K562 (cell line): Measurements from ENCODE around the gene CCT5. TPM values are rescaled to one million over a fixed set of nuclear protein-coding genes. Genes with fewer than 3 reads are reported as not detected.

Experiments used
- ERF ChIP-seq: fragments of 450-650 bp; formaldehyde crosslinking; IDR thresholded peaks from 2 replicates; pipeline ENCODE4 v1.4.0; 2020; ENCODE audit warnings: mild to moderate bottlenecking, mixed read lengths
- HBP1 ChIP-seq: fragments of 450-650 bp; formaldehyde crosslinking; IDR thresholded peaks from 2 replicates; pipeline ENCODE4 v1.4.0; 2022; ENCODE audit warnings: missing genetic modification characterization
- HMBOX1 ChIP-seq: sonication (generic); IDR thresholded peaks from 2 replicates; pipeline ENCODE4 v1.6.1; 2016
- ILF3 ChIP-seq: fragments of 450-650 bp; IDR thresholded peaks from 2 replicates; pipeline ENCODE4 v1.6.1; 2018; ENCODE audit warnings: antibody characterized with exemption, mild to moderate bottlenecking, moderate library complexity, borderline replicate concordance
- MCM7 ChIP-seq, 2 experiments: fragments of 450-650 bp; IDR thresholded peaks; 2 replicates each; pipeline ENCODE4 v1.6.1; 2016 to 2018
- NR2F6 ChIP-seq: fragments of 450-650 bp; formaldehyde crosslinking; IDR thresholded peaks from 2 replicates; pipeline ENCODE4 v1.4.0; 2020; ENCODE audit warnings: mild to moderate bottlenecking
- NUFIP1 ChIP-seq: fragments of 450-650 bp; IDR thresholded peaks from 2 replicates; pipeline ENCODE4 v1.6.1; 2018; ENCODE audit not compliant: partially characterized antibody
- POLR2AphosphoS2 ChIP-seq: IDR thresholded peaks from 2 replicates; pipeline ENCODE4 v1.6.1; 2012; ENCODE audit warnings: low read length, improper control_type of control experiment
- POLR2B ChIP-seq: fragments of 450-650 bp; IDR thresholded peaks from 2 replicates; pipeline ENCODE4 v1.6.1; 2018; ENCODE audit warnings: low read depth; ENCODE audit not compliant: partially characterized antibody
- POLR2G ChIP-seq: fragments of 200-400 bp; formaldehyde crosslinking; IDR thresholded peaks from 2 replicates; pipeline ENCODE4 v1.6.1; 2017; ENCODE audit warnings: low read depth, mild to moderate bottlenecking, antibody characterized with exemption, low read length, moderate library complexity
- RBM14 ChIP-seq: fragments of 200-400 bp; formaldehyde crosslinking; IDR thresholded peaks from 2 replicates; pipeline ENCODE4 v1.6.1; 2018; ENCODE audit warnings: low read depth, mild to moderate bottlenecking, low read length, moderate library complexity, borderline replicate concordance; ENCODE audit not compliant: insufficient read depth
- RBM17 ChIP-seq: fragments of 200-400 bp; formaldehyde crosslinking; IDR thresholded peaks from 2 replicates; pipeline ENCODE4 v1.6.1; 2017; ENCODE audit warnings: low read depth, mild to moderate bottlenecking, low read length, borderline replicate concordance
- SMAD1 ChIP-seq: fragments of 150-350 bp; IDR thresholded peaks from 2 replicates; pipeline ENCODE4 v1.6.1; 2014; ENCODE audit warnings: low read length, low read depth; ENCODE audit not compliant: partially characterized antibody
- TAF7 ChIP-seq: fragments of 450-650 bp; IDR thresholded peaks from 2 replicates; pipeline ENCODE4 v1.6.1; 2016; ENCODE audit warnings: missing genetic modification characterization, missing compliant biosample characterization
- TEAD4 ChIP-seq, 2 experiments: sonication (generic) in 1 of 2; formaldehyde crosslinking in 1 of 2; IDR thresholded peaks; 2 replicates each; pipeline versions ENCODE4 v1.6.1 to v1.8.0; 2012 to 2022; ENCODE audit warnings: borderline replicate concordance in 1 of 2, inconsistent platforms in 1 of 2, low read length in 1 of 2, mild to moderate bottlenecking in 1 of 2, missing genetic modification reagents in 1 of 2
- ZNF41 ChIP-seq: fragments of 250-450 bp; sonication (Bioruptor Pico); conservative IDR thresholded peaks from 2 replicates; pipeline ENCODE4 v1.4.0; 2020; ENCODE audit warnings: mild to moderate bottlenecking
- polyA plus RNA-seq, 8 experiments: library from polyadenylated mRNA; depleted of rRNA in 4 of 8; stranded (reverse) in 5 of 8; unstranded in 3 of 8; fragments of >200 nt; fragmentation: Nextera tagmentation in 2 of 8; fragmentation: Illumina TruSeq in 1 of 8; extraction: Ambion mirVana in 2 of 8; extraction: Trizol in 1 of 8; gene quantifications; 2 replicates each; pipeline versions ENCODE4 v1.2.1 to v1.2.3, GENCODE V29; 2011 to 2014; ENCODE audit warnings: inconsistent platforms in 1 of 8, missing spikeins in 1 of 8
- total RNA-seq, 7 experiments: library from RNA; depleted of rRNA in 6 of 7; stranded (reverse); fragments of >200 nt in 6 of 7; fragmentation: Illumina TruSeq in 2 of 7; extraction: Trizol in 2 of 7; gene quantifications; 2 replicates each; pipeline versions ENCODE4 v1.2.1 to v1.2.3, GENCODE V29; 2011 to 2021; ENCODE audit warnings: low replicate concordance in 1 of 7
- TF ChIP-seq, protein P1 (sequence below): fragments of 450-650 bp; formaldehyde crosslinking; conservative IDR thresholded peaks from 2 replicates; pipeline ENCODE4 v1.4.0; 2022; ENCODE audit warnings: mild to moderate bottlenecking, missing genetic modification characterization
- TF ChIP-seq, protein P2 (sequence below): fragments of 450-650 bp; IDR thresholded peaks from 2 replicates; pipeline ENCODE4 v1.7.1; 2018; ENCODE audit warnings: mild to moderate bottlenecking, low read depth; ENCODE audit not compliant: partially characterized antibody

The CCT5 gene
- total and polyA plus RNA-seq, 9 of the 15 experiments (the other 6 are each of a cell fraction or from before 2014, with no cell fraction given), result 782 to 1,606 (median 1,153) TPM

GRCh38 chr5:10265245-10266109 is 15.4 kb downstream of the CCT5 start (continued):
- TF ChIP-seq HBP1 (peak; percentile 42; the same call in 1 of the 2 replicates), RBM17 (no peak), POLR2G (peak; percentile 47; the same call in 1 of the 2 replicates), RBM14 (no peak), ZNF41 (CRISPR knock-in tag) (no peak), MCM7 (IDR thresholded peaks at IDR 0.05) (no peak), NR2F6 (CRISPR knock-in tag) (no peak), ERF (peak; percentile 44; the same call in 1 of the 2 replicates), TAF7 (tag) (no peak), HMBOX1 (peak; percentile 82), NUFIP1 (no peak), POLR2B (peak; percentile 70), TEAD4 (IDR thresholded peaks at IDR 0.05; ENCODE audit: low read length) (peak; percentile 24; the same call in 1 of the 2 replicates), TEAD4 (CRISPR knock-in tag; IDR thresholded peaks at IDR 0.05; ENCODE audit: borderline replicate concordance) (no peak), SMAD1 (no peak), POLR2AphosphoS2 (peak; percentile 59), ILF3 (peak; percentile 51; the same call in 1 of the 2 replicates)
- TF ChIP-seq, protein P1, sequence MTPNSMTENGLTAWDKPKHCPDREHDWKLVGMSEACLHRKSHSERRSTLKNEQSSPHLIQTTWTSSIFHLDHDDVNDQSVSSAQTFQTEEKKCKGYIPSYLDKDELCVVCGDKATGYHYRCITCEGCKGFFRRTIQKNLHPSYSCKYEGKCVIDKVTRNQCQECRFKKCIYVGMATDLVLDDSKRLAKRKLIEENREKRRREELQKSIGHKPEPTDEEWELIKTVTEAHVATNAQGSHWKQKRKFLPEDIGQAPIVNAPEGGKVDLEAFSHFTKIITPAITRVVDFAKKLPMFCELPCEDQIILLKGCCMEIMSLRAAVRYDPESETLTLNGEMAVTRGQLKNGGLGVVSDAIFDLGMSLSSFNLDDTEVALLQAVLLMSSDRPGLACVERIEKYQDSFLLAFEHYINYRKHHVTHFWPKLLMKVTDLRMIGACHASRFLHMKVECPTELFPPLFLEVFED (CRISPR knock-in tag), result 0 out of 2 replicates have a peak, but pooled peaks have one; percentile 10
- TF ChIP-seq, protein P2, sequence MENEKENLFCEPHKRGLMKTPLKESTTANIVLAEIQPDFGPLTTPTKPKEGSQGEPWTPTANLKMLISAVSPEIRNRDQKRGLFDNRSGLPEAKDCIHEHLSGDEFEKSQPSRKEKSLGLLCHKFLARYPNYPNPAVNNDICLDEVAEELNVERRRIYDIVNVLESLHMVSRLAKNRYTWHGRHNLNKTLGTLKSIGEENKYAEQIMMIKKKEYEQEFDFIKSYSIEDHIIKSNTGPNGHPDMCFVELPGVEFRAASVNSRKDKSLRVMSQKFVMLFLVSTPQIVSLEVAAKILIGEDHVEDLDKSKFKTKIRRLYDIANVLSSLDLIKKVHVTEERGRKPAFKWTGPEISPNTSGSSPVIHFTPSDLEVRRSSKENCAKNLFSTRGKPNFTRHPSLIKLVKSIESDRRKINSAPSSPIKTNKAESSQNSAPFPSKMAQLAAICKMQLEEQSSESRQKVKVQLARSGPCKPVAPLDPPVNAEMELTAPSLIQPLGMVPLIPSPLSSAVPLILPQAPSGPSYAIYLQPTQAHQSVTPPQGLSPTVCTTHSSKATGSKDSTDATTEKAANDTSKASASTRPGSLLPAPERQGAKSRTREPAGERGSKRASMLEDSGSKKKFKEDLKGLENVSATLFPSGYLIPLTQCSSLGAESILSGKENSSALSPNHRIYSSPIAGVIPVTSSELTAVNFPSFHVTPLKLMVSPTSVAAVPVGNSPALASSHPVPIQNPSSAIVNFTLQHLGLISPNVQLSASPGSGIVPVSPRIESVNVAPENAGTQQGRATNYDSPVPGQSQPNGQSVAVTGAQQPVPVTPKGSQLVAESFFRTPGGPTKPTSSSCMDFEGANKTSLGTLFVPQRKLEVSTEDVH, result peak; percentile 49
